ENCODE results near the gene AADACL2.

DNA sequence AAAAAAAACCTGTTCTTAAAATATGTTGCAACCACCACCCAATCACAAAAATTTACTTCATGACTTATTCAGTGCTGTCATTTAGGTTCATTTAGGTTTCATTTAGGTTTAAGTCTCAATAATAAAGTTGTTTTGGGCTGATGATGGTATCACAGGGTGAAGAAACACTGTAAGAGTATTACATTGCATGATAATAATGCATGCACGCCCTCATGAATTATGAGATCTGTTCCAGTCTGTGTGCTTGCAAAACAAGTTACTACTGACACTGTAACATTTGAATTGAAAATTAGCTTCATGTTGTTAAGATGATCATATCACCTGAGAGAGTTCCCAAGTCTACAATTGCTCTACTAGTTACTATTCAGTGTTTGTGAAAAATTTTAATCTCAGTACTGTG, at the start of gene AADACL2:
- TF ChIP-seq, protein P1, sequence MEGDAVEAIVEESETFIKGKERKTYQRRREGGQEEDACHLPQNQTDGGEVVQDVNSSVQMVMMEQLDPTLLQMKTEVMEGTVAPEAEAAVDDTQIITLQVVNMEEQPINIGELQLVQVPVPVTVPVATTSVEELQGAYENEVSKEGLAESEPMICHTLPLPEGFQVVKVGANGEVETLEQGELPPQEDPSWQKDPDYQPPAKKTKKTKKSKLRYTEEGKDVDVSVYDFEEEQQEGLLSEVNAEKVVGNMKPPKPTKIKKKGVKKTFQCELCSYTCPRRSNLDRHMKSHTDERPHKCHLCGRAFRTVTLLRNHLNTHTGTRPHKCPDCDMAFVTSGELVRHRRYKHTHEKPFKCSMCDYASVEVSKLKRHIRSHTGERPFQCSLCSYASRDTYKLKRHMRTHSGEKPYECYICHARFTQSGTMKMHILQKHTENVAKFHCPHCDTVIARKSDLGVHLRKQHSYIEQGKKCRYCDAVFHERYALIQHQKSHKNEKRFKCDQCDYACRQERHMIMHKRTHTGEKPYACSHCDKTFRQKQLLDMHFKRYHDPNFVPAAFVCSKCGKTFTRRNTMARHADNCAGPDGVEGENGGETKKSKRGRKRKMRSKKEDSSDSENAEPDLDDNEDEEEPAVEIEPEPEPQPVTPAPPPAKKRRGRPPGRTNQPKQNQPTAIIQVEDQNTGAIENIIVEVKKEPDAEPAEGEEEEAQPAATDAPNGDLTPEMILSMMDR (IDR thresholded peaks at IDR 0.05) = no peak
- no peak for TF ChIP-seq POLR2A (IDR thresholded peaks at IDR 0.05)

All from body of pancreas (tissue), 4 donors.